Suprapubic skin (tissue), 4 donors: ENCODE data around the gene AFF2. TPM values are rescaled to one million over a fixed set of nuclear protein-coding genes. Genes with fewer than 3 reads are reported as not detected.

Source experiments
- DNase-seq, 2 donors: peaks; one replicate each; pipeline ENCODE4 v3.0.0-alpha.2; 2019; ENCODE audit warnings: low spot score in 2 of 2
- H3K27ac ChIP-seq: fragments of 200-600 bp; sonication (generic); one replicate; pipeline ENCODE4 v1.5.1; 2019
- H3K27me3 ChIP-seq: fragments of 200-600 bp; sonication (generic); one replicate; pipeline ENCODE4 v1.5.1; 2019
- H3K36me3 ChIP-seq: fragments of 200-600 bp; sonication (generic); one replicate; pipeline ENCODE4 v1.5.1; 2019
- H3K4me1 ChIP-seq: fragments of 200-600 bp; sonication (generic); one replicate; pipeline ENCODE4 v1.5.1; 2019
- H3K4me3 ChIP-seq: fragments of 200-600 bp; sonication (generic); one replicate; pipeline ENCODE4 v1.5.1; 2019; ENCODE audit warnings: mild to moderate bottlenecking
- H3K9me3 ChIP-seq: fragments of 200-600 bp; sonication (generic); one replicate; pipeline ENCODE4 v1.5.1; 2019
- CTCF ChIP-seq, 2 donors: fragments of 200-600 bp in 1 of 2; fragments of 450-650 bp in 1 of 2; sonication (generic) in 1 of 2; IDR thresholded peaks; one replicate each; pipeline ENCODE4 v1.5.1; 2016 to 2019; ENCODE audit warnings: antibody characterized with exemption in 2 of 2, mild to moderate bottlenecking in 1 of 2, moderate library complexity in 1 of 2
- EP300 ChIP-seq: sonication (generic); formaldehyde crosslinking; IDR thresholded peaks from one replicate; pipeline ENCODE4 v1.6.1; 2017; ENCODE audit warnings: antibody characterized with exemption
- POLR2A ChIP-seq, 2 donors: fragments of 450-650 bp; IDR thresholded peaks; one replicate each; pipeline ENCODE4 v1.6.1; 2017; ENCODE audit warnings: antibody characterized with exemption in 2 of 2, mild to moderate bottlenecking in 2 of 2, moderate library complexity in 2 of 2
- POLR2AphosphoS5 ChIP-seq, 3 donors: sonication (generic); formaldehyde crosslinking; IDR thresholded peaks; one replicate each; pipeline ENCODE4 v1.6.1; 2017; ENCODE audit warnings: antibody characterized with exemption in 3 of 3
- WGBS: methylation state at CpG from one replicate; pipeline ENCODE4 v1.1.5; 2018; 5-methylcytosine and 5-hydroxymethylcytosine counted together
- total RNA-seq, 4 donors: library from RNA; depleted of rRNA; stranded (reverse); fragments of >200 nt; gene quantifications; one replicate each; pipeline ENCODE4 v1.1.0, GENCODE V29; 2016

The AFF2 gene
- total RNA-seq, 4 donors from 2014 or later = 0.72 to 3.0 (median 1.6) TPM

GRCh38 chrX:148568763-148569162, 68.3 kb downstream of the AFF2 start:
- WGBS = 52% methylated on average over 2 of the region's 2 CpGs

GRCh38 chrX:148572337-148572736, 71.9 kb downstream of the AFF2 start:
- no peak for DNase-seq
- H3K27ac ChIP-seq = no peak overlapping the region
- no peaks in the 10 kb centered on the region for H3K9me3 ChIP-seq
- no peak overlapping the region for H3K4me3 ChIP-seq
- H3K4me1 ChIP-seq = no peaks in the 10 kb centered on the region
- TF ChIP-seq EP300 (no peak), POLR2A (IDR thresholded peaks at IDR 0.05) (no peak), POLR2AphosphoS5 (IDR thresholded peaks at IDR 0.05) (no peak)
- WGBS = 90% methylated on average over 4 of the region's 4 CpGs
- no peaks in the 10 kb centered on the region for H3K27me3 ChIP-seq
- H3K36me3 ChIP-seq = no peaks in the 10 kb centered on the region

More at GRCh38 chrX:148568763-148569162, 68.3 kb downstream of the AFF2 start:
- Histone ChIP-seq H3K9me3 (no peaks in the 10 kb centered on the region), H3K4me1 (no peaks in the 10 kb centered on the region), H3K36me3 (no peaks in the 10 kb centered on the region), H3K27me3 (no peaks in the 10 kb centered on the region), H3K27ac (no peak overlapping the region), H3K4me3 (no peak overlapping the region)
- no peak for TF ChIP-seq POLR2AphosphoS5 (IDR thresholded peaks at IDR 0.05)
- no peak for TF ChIP-seq EP300
- TF ChIP-seq CTCF (IDR thresholded peaks at IDR 0.05) = no peak
- TF ChIP-seq POLR2A (IDR thresholded peaks at IDR 0.05) = no peak
- no peak for DNase-seq

- Histone ChIP-seq H3K4me3 (no peak overlapping the region), H3K36me3 (no peaks in the 10 kb centered on the region), H3K4me1 (no peaks in the 10 kb centered on the region), H3K9me3 (no peaks in the 10 kb centered on the region), H3K27me3 (no peaks in the 10 kb centered on the region), H3K27ac (no peak overlapping the region)
- WGBS = 87% methylated on average over 4 of the region's 4 CpGs
- TF ChIP-seq POLR2AphosphoS5 (IDR thresholded peaks at IDR 0.05) (no peak), EP300 (no peak), CTCF (IDR thresholded peaks at IDR 0.05) (no peak), POLR2A (IDR thresholded peaks at IDR 0.05) (no peak)
- DNase-seq = no peak
Observed at GRCh38 chrX:148573119-148573518, 72.7 kb downstream of the AFF2 start.

- 59% methylated on average over 3 of the region's 3 CpGs for WGBS
- no peaks in the 10 kb centered on the region for H3K4me1 ChIP-seq
Observed at GRCh38 chrX:148574237-148574973, 74.0 kb downstream of the AFF2 start.

GRCh38 chrX:148576396-148576795, 76.0 kb downstream of the AFF2 start:
- no peak overlapping the region for H3K4me3 ChIP-seq
- TF ChIP-seq POLR2AphosphoS5 (IDR thresholded peaks at IDR 0.05) (no peak), CTCF (IDR thresholded peaks at IDR 0.05) (no peak), EP300 (no peak), POLR2A (IDR thresholded peaks at IDR 0.05) (no peak)
- no peaks in the 10 kb centered on the region for H3K4me1 ChIP-seq
- H3K27ac ChIP-seq = no peak overlapping the region
- no peaks in the 10 kb centered on the region for H3K9me3 ChIP-seq
- 72% methylated on average over 6 of the region's 6 CpGs for WGBS
- DNase-seq = no peak
- H3K27me3 ChIP-seq = no peaks in the 10 kb centered on the region
- H3K36me3 ChIP-seq = no peaks in the 10 kb centered on the region

More at GRCh38 chrX:148574237-148574973, 74.0 kb downstream of the AFF2 start:
- DNase-seq = no peak
- H3K36me3 ChIP-seq = no peaks in the 10 kb centered on the region
- no peaks in the 10 kb centered on the region for H3K27me3 ChIP-seq
- H3K9me3 ChIP-seq = no peaks in the 10 kb centered on the region
- no peak overlapping the region for H3K4me3 ChIP-seq
- no peak overlapping the region for H3K27ac ChIP-seq
- TF ChIP-seq POLR2A (IDR thresholded peaks at IDR 0.05) = no peak
- no peak for TF ChIP-seq EP300
- TF ChIP-seq POLR2AphosphoS5 (IDR thresholded peaks at IDR 0.05) = no peak
- no peak for TF ChIP-seq CTCF (IDR thresholded peaks at IDR 0.05)
